CD14-positive monocyte (primary cell): ENCODE measurements around the gene PCBP3. TPM values are rescaled to one million over a fixed set of nuclear protein-coding genes. Genes with fewer than 3 reads are reported as not detected.

Experiments used
- DNase-seq, 3 donors: peaks; one replicate each; pipeline ENCODE4 v3.0.0-alpha.2; 2011 to 2022
- H2AFZ ChIP-seq: 2 replicates; pipeline ENCODE4 v1.6.0; 2012; ENCODE audit warnings: mild to moderate bottlenecking, low read depth, low read length, inconsistent platforms; ENCODE audit not compliant: insufficient read depth, poor library complexity, severe bottlenecking
- H3K27ac ChIP-seq, 2 donors: 1 replicate in 1 of 2; 2 replicates in 1 of 2; pipeline ENCODE4 v1.5.1; 2012 to 2013; ENCODE audit warnings: low read length in 2 of 2, control low read depth in 1 of 2, inconsistent platforms in 1 of 2, low read depth in 1 of 2, mild to moderate bottlenecking in 1 of 2
- H3K27me3 ChIP-seq, 2 donors: one replicate each; pipeline versions ENCODE4 v1.6.0 to v1.6.1; 2011 to 2013; ENCODE audit warnings: low read length in 2 of 2; ENCODE audit not compliant: control insufficient read depth in 2 of 2, insufficient read depth in 2 of 2
- H3K36me3 ChIP-seq, 2 donors: replicated peaks in 1 of 2; 1 replicate in 1 of 2; 2 replicates in 1 of 2; pipeline versions ENCODE4 v1.5.1 to v1.6.1; 2012 to 2013; ENCODE audit warnings: low read length in 2 of 2, control low read depth in 1 of 2, inconsistent platforms in 1 of 2, mild to moderate bottlenecking in 1 of 2; ENCODE audit not compliant: insufficient read depth in 2 of 2, control insufficient read depth in 1 of 2
- H3K4me1 ChIP-seq, 2 donors: 1 replicate in 1 of 2; 2 replicates in 1 of 2; pipeline versions ENCODE4 v1.5.1 to v1.6.1; 2012 to 2013; ENCODE audit warnings: low read length in 2 of 2, control low read depth in 1 of 2, inconsistent platforms in 1 of 2, mild to moderate bottlenecking in 1 of 2, moderate library complexity in 1 of 2; ENCODE audit not compliant: insufficient read depth in 2 of 2, control insufficient read depth in 1 of 2
- H3K4me2 ChIP-seq: replicated peaks from 2 replicates; pipeline ENCODE3; 2012; ENCODE audit warnings: low read length, moderate library complexity, mild to moderate bottlenecking; ENCODE audit not compliant: poor library complexity, severe bottlenecking; ENCODE audit errors: extremely low read depth
- H3K4me3 ChIP-seq, 3 experiments: fragments of 200-600 bp in 1 of 3; sonication (generic) in 1 of 3; replicated peaks in 1 of 3; 1 replicate in 2 of 3; 2 replicates in 1 of 3; pipeline ENCODE4 v1.5.1; 2011 to 2013; ENCODE audit warnings: low read length in 3 of 3, mild to moderate bottlenecking in 3 of 3, control low read depth in 2 of 3, low read depth in 2 of 3, inconsistent platforms in 1 of 3, moderate library complexity in 1 of 3
- H3K79me2 ChIP-seq: 2 replicates; pipeline ENCODE4 v1.6.0; 2012; ENCODE audit warnings: mild to moderate bottlenecking, control low read depth, inconsistent platforms, low read length, moderate library complexity; ENCODE audit not compliant: insufficient read depth
- H3K9ac ChIP-seq: 2 replicates; pipeline ENCODE4 v1.6.0; 2017; ENCODE audit warnings: low read length, mild to moderate bottlenecking; ENCODE audit not compliant: insufficient read depth, poor library complexity, severe bottlenecking
- H3K9me3 ChIP-seq, 2 donors: replicated peaks in 1 of 2; 1 replicate in 1 of 2; 2 replicates in 1 of 2; pipeline versions ENCODE4 v1.5.1 to v1.6.1; 2012 to 2013; ENCODE audit warnings: low read length in 2 of 2, control low read depth in 1 of 2; ENCODE audit not compliant: control insufficient read depth in 1 of 2, insufficient read depth in 1 of 2
- H4K20me1 ChIP-seq: 2 replicates; pipeline ENCODE4 v1.6.0; 2012; ENCODE audit warnings: mild to moderate bottlenecking, low read length, control low read depth, moderate library complexity; ENCODE audit not compliant: insufficient read depth
- H3K27ac Mint-ChIP-seq, 7 donors: one replicate each; pipeline ENCODE4 v1.8.0; 2020; ENCODE audit warnings: mild to moderate bottlenecking in 7 of 7, mixed read lengths in 7 of 7, moderate library complexity in 6 of 7, inconsistent platforms in 2 of 7
- H3K27me3 Mint-ChIP-seq, 3 donors: one replicate each; pipeline ENCODE4 v1.8.0; 2021 to 2022; ENCODE audit warnings: low read depth in 3 of 3, mild to moderate bottlenecking in 3 of 3, mixed read lengths in 3 of 3, moderate library complexity in 3 of 3, inconsistent platforms in 1 of 3
- H3K36me3 Mint-ChIP-seq, 2 donors: one replicate each; pipeline ENCODE4 v1.8.0; 2020; ENCODE audit warnings: mixed read lengths in 2 of 2, inconsistent platforms in 1 of 2, mild to moderate bottlenecking in 1 of 2
- H3K4me1 Mint-ChIP-seq: one replicate; pipeline ENCODE4 v1.8.0; 2020; ENCODE audit warnings: mild to moderate bottlenecking, mixed read lengths
- H3K4me3 Mint-ChIP-seq, 2 donors: one replicate each; pipeline ENCODE4 v1.8.0; 2020; ENCODE audit warnings: mild to moderate bottlenecking in 2 of 2, mixed read lengths in 2 of 2, moderate library complexity in 1 of 2
- H3K9me3 Mint-ChIP-seq, 7 donors: one replicate each; pipeline ENCODE4 v1.8.0; 2020 to 2022; ENCODE audit warnings: mixed read lengths in 7 of 7, mild to moderate bottlenecking in 6 of 7, moderate library complexity in 6 of 7, inconsistent platforms in 2 of 7
- CTCF ChIP-seq: fragments of 200-600 bp; IDR thresholded peaks from one replicate; pipeline ENCODE4 v1.8.0; 2022; ENCODE audit warnings: antibody characterized with exemption, mild to moderate bottlenecking
- WGBS: methylation state at CpG from one replicate; pipeline ENCODE4 v1.1.5; 2013; ENCODE audit warnings: missing lambda C conversion rate; ENCODE audit not compliant: insufficient coverage; 5-methylcytosine and 5-hydroxymethylcytosine counted together
- intact Hi-C, 2 donors: fragments of 100-400 bp; cut with micrococcal nuclease; formaldehyde crosslinking; loops; one replicate each; pipeline versions ENCODE4 v1.15.0 to v1.15.1; 2023
- polyA plus RNA-seq, 3 donors: library from polyadenylated mRNA; depleted of rRNA in 1 of 3; unstranded in 2 of 3; stranded (reverse) in 1 of 3; fragments of 300-500 nt in 2 of 3; fragments of >200 nt in 1 of 3; fragmentation: Illumina TruSeq in 2 of 3; gene quantifications; 1 replicate in 2 of 3; 2 replicates in 1 of 3; pipeline ENCODE4 v1.2.3, GENCODE V29; 2012 to 2021

Gene PCBP3
- polyA plus RNA-seq, 3 donors: 0.34 to 0.49 TPM; not detected in 1

- whole genome bisulfite sequencing: 10% methylated on average over 13 of the region's 13 CpGs
- intact Hi-C loops: no loop called here
- no peak overlapping the region for H3K27ac ChIP-seq
These were observed 25.2 kb upstream of the PCBP3 start for GRCh38 chr21:45618287-45618686.

GRCh38 chr21:45618846-45619485, 24.6 kb upstream of the PCBP3 start:
- H4K20me1 ChIP-seq: no peaks in the 10 kb centered on the region
- H2AFZ ChIP-seq: peak overlapping the region; percentile 68
- peaks cover 9 to 24% of the 10 kb centered on the region in 2 donors for H3K4me1 ChIP-seq
- peaks cover 37% of the 10 kb centered on the region for H3K4me1 Mint-ChIP-seq
- H3K27ac ChIP-seq: no peak overlapping the region
- H3K9ac ChIP-seq: peak overlapping the region; percentile 46
- H3K36me3 ChIP-seq: no peaks in the 10 kb centered on the region
- peaks cover 0 to 18% of the 10 kb centered on the region in 2 donors for H3K9me3 ChIP-seq
- 100% methylated on average over 1 of the region's 8 CpGs for WGBS
- DNase-seq: peak in 1 of 3 donors; percentile 21
- peaks cover 2 to 10% (median 9%) of the 10 kb centered on the region in 3 donors for H3K27me3 Mint-ChIP-seq
- H3K4me3 Mint-ChIP-seq: peak overlapping the region; percentile 54 to 79
- peak overlapping the region in 1 of 7 donors; percentile 72 for H3K27ac Mint-ChIP-seq
- H3K27me3 ChIP-seq: no peaks in the 10 kb centered on the region
- H3K4me2 ChIP-seq: peak overlapping the region; percentile 37
- intact Hi-C loops: no loop called here
- H3K4me3 ChIP-seq: peak overlapping the region in 1 of 3 experiments; percentile 41
- TF ChIP-seq CTCF: no peak
- no peaks in the 10 kb centered on the region for H3K79me2 ChIP-seq
- no peaks in the 10 kb centered on the region for H3K36me3 Mint-ChIP-seq
- H3K9me3 Mint-ChIP-seq: peaks cover 5 to 21% (median 12%) of the 10 kb centered on the region in 7 donors

More at GRCh38 chr21:45618287-45618686, 25.2 kb upstream of the PCBP3 start:
- no peaks in the 10 kb centered on the region for H4K20me1 ChIP-seq
- H3K4me2 ChIP-seq: peak overlapping the region; percentile 37
- no peaks in the 10 kb centered on the region for H3K27me3 ChIP-seq
- H3K4me3 ChIP-seq: peak overlapping the region in 1 of 3 experiments; percentile 41
- Mint-ChIP-seq H3K36me3 (no peaks in the 10 kb centered on the region), H3K4me3 (peak overlapping the region; percentile 54 to 79), H3K27me3 (peaks cover 2 to 10% (median 9%) of the 10 kb centered on the region in 3 donors), H3K9me3 (peaks cover 5 to 21% (median 12%) of the 10 kb centered on the region in 7 donors), H3K27ac (peak overlapping the region in 2 of 7 donors; percentile 4 to 53), H3K4me1 (peaks cover 37% of the 10 kb centered on the region)
- H3K9ac ChIP-seq: peak overlapping the region; percentile 46
- peak; percentile 7 to 42 (median 37) for DNase-seq
- no peaks in the 10 kb centered on the region for H3K79me2 ChIP-seq
- H2AFZ ChIP-seq: peak overlapping the region; percentile 68
- no peaks in the 10 kb centered on the region for H3K36me3 ChIP-seq
- H3K4me1 ChIP-seq: peaks cover 9 to 24% of the 10 kb centered on the region in 2 donors
- H3K9me3 ChIP-seq: peaks cover 0 to 18% of the 10 kb centered on the region in 2 donors
- no peak for TF ChIP-seq CTCF
